MV-4-11 (cell line): Measurements from ENCODE around the gene EXD3.

ENCODE experiments used
- DNase-seq: peaks from one replicate; lab custom pipeline; 2025; lab: John Stamatoyannopoulos, UW

Gene EXD3

GRCh38 chr9:137306066-137306849, 116.7 kb downstream of the EXD3 start:
- DNase-seq: no peak

GRCh38 chr9:137305798-137306065, 117.2 kb downstream of the EXD3 start:
- DNase-seq: no peak

GRCh38 chr9:137305060-137305797, 117.7 kb downstream of the EXD3 start:
- DNase-seq: peak; percentile 58

- no peak for DNase-seq
Measured at GRCh38 chr9:137304383-137305059, 118.4 kb downstream of the EXD3 start.

- no peak for DNase-seq
Measured at GRCh38 chr9:137303893-137304382, 119.0 kb downstream of the EXD3 start.

- DNase-seq: peak; percentile 41
Measured at GRCh38 chr9:137303151-137303892, 119.6 kb downstream of the EXD3 start.

- DNase-seq: no peak
Measured at GRCh38 chr9:137302449-137303150, 120.4 kb downstream of the EXD3 start.

GRCh38 chr9:137302118-137302448, 120.9 kb downstream of the EXD3 start, which contains the start of gene NRARP:
NRARP (minus strand) TSS chr9:137302271; CDS start chr9:137301928, 343 bp downstream.
- peak; percentile 78 for DNase-seq

- peak; percentile 27 for DNase-seq
Measured at GRCh38 chr9:137301081-137301947, 121.6 kb downstream of the EXD3 start.

GRCh38 chr9:137300567-137301080, 122.3 kb downstream of the EXD3 start:
- no peak for DNase-seq

GRCh38 chr9:137299938-137300337, 123.0 kb downstream of the EXD3 start:
- DNase-seq: no peak

GRCh38 chr9:137299203-137299565, 123.8 kb downstream of the EXD3 start:
- no peak for DNase-seq

- no peak for DNase-seq
Measured at GRCh38 chr9:137298401-137299202, 124.4 kb downstream of the EXD3 start.

GRCh38 chr9:137297966-137298365, 125.0 kb downstream of the EXD3 start:
- DNase-seq: no peak

GRCh38 chr9:137296670-137297664, 126.0 kb downstream of the EXD3 start:
- DNase-seq: no peak

- DNase-seq: no peak
Measured at GRCh38 chr9:137295849-137296669, 126.9 kb downstream of the EXD3 start.

GRCh38 chr9:137295238-137295811, 127.6 kb downstream of the EXD3 start:
- DNase-seq: peak; percentile 4
